Suprapubic skin (tissue), 4 donors: ENCODE data around the gene SREBF1. TPM values are rescaled to one million over a fixed set of nuclear protein-coding genes. Genes with fewer than 3 reads are reported as not detected.

ENCODE experiments used
- DNase-seq, 2 donors: peaks; one replicate each; pipeline ENCODE4 v3.0.0-alpha.2; 2019; ENCODE audit warnings: low spot score in 2 of 2
- H3K27ac ChIP-seq: fragments of 200-600 bp; sonication (generic); one replicate; pipeline ENCODE4 v1.5.1; 2019
- H3K27me3 ChIP-seq: fragments of 200-600 bp; sonication (generic); one replicate; pipeline ENCODE4 v1.5.1; 2019
- H3K36me3 ChIP-seq: fragments of 200-600 bp; sonication (generic); one replicate; pipeline ENCODE4 v1.5.1; 2019
- H3K4me1 ChIP-seq: fragments of 200-600 bp; sonication (generic); one replicate; pipeline ENCODE4 v1.5.1; 2019
- H3K4me3 ChIP-seq: fragments of 200-600 bp; sonication (generic); one replicate; pipeline ENCODE4 v1.5.1; 2019; ENCODE audit warnings: mild to moderate bottlenecking
- H3K9me3 ChIP-seq: fragments of 200-600 bp; sonication (generic); one replicate; pipeline ENCODE4 v1.5.1; 2019
- CTCF ChIP-seq, 2 donors: fragments of 200-600 bp in 1 of 2; fragments of 450-650 bp in 1 of 2; sonication (generic) in 1 of 2; IDR thresholded peaks; one replicate each; pipeline ENCODE4 v1.5.1; 2016 to 2019; ENCODE audit warnings: antibody characterized with exemption in 2 of 2, mild to moderate bottlenecking in 1 of 2, moderate library complexity in 1 of 2
- EP300 ChIP-seq: sonication (generic); formaldehyde crosslinking; IDR thresholded peaks from one replicate; pipeline ENCODE4 v1.6.1; 2017; ENCODE audit warnings: antibody characterized with exemption
- POLR2A ChIP-seq, 2 donors: fragments of 450-650 bp; IDR thresholded peaks; one replicate each; pipeline ENCODE4 v1.6.1; 2017; ENCODE audit warnings: antibody characterized with exemption in 2 of 2, mild to moderate bottlenecking in 2 of 2, moderate library complexity in 2 of 2
- POLR2AphosphoS5 ChIP-seq, 3 donors: sonication (generic); formaldehyde crosslinking; IDR thresholded peaks; one replicate each; pipeline ENCODE4 v1.6.1; 2017; ENCODE audit warnings: antibody characterized with exemption in 3 of 3
- WGBS: methylation state at CpG from one replicate; pipeline ENCODE4 v1.1.5; 2018; 5-methylcytosine and 5-hydroxymethylcytosine counted together
- total RNA-seq, 4 donors: library from RNA; depleted of rRNA; stranded (reverse); fragments of >200 nt; gene quantifications; one replicate each; pipeline ENCODE4 v1.1.0, GENCODE V29; 2016

SREBF1 gene
- total RNA-seq, 4 donors from 2014 or later, result 78.1 to 124 (median 91.7) TPM

DNA sequence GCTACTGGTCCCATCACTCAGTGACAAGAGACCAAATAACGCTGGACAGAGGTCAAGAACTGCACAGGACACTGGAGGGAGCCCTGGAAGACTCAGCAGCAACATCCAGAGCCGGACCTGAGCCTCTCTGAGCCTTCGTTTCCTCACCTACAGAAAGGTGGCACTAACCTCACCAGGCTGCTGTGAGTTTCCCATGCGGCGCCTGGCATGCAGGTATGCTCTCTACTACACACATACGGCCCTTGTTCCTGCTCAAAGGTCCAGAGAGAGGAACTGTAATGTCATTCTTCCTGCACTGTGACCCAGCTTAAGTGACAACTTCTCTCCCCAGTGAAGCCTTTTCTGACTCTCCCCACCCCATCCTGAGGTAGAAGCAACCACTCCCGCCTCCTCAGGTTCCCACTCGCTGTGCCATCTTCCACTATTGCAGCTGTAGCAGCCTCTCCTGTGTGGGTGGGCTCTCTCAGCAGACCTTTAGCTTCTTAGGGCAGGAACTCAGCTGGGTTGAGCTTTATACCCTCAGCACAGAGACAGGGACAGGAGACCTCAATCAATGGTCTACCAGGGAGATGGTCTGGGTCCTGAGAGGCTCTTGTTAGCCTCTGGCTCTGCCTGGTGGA is 43.9 kb upstream of the SREBF1 start:
- Histone ChIP-seq H3K36me3 (peaks cover 56% of the 10 kb centered on the region), H3K27me3 (no peaks in the 10 kb centered on the region), H3K9me3 (no peaks in the 10 kb centered on the region), H3K4me1 (peaks cover 45% of the 10 kb centered on the region), H3K4me3 (no peak overlapping the region), H3K27ac (no peak overlapping the region)
- TF ChIP-seq CTCF (IDR thresholded peaks at IDR 0.05) (no peak), EP300 (no peak), POLR2A (IDR thresholded peaks at IDR 0.05) (no peak), POLR2AphosphoS5 (IDR thresholded peaks at IDR 0.05) (no peak)
- no peak for DNase-seq
- 90% methylated on average over 8 of the region's 8 CpGs for WGBS

GRCh38 chr17:17877529-17878358 is 41.0 kb upstream of the SREBF1 start:
- no peak overlapping the region for H3K4me3 ChIP-seq
- 16% methylated on average over 14 of the region's 14 CpGs for WGBS
- peak overlapping the region; percentile 88 for H3K27ac ChIP-seq
- H3K4me1 ChIP-seq, result peaks cover 33% of the 10 kb centered on the region
- H3K9me3 ChIP-seq, result no peaks in the 10 kb centered on the region
- peaks cover 49% of the 10 kb centered on the region for H3K36me3 ChIP-seq
- DNase-seq, result peak in 1 of 2 donors; percentile 75
- H3K27me3 ChIP-seq, result no peaks in the 10 kb centered on the region
- no peak for TF ChIP-seq EP300
- TF ChIP-seq CTCF (IDR thresholded peaks at IDR 0.05), result no peak
- no peak for TF ChIP-seq POLR2A (IDR thresholded peaks at IDR 0.05)
- no peak for TF ChIP-seq POLR2AphosphoS5 (IDR thresholded peaks at IDR 0.05)

DNA sequence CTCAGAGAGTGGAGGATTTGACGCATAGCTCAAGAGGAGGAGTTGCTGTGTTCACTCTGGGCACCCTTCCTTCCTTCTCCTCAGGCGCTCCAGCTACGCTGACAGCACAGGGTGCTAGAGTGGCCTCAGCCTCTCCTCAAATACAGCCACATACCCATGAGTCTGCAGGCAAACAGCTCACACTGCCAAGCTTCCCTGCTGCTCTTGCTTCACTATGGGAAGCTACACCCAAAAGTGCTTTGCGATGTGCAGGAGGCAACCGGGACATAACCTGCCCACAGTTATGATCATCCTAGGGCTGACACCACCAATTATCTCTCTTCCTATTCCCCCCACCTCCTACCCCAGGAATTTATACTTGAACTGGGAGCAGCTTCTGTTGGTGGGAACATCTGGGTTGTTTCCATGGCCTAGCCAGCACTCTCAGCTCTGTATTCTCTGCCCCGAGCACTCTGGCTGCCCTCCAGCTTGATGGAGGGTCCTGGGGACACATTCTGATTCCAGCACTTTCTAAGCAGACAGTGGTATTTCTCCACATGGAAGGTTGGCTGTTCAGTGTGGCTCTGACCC is 40.3 kb upstream of the SREBF1 start:
- TF ChIP-seq POLR2AphosphoS5 (IDR thresholded peaks at IDR 0.05), result no peak
- TF ChIP-seq CTCF (IDR thresholded peaks at IDR 0.05), result no peak
- Histone ChIP-seq H3K36me3 (peaks cover 47% of the 10 kb centered on the region), H3K27me3 (no peaks in the 10 kb centered on the region), H3K27ac (peak overlapping the region; percentile 88), H3K9me3 (no peaks in the 10 kb centered on the region), H3K4me3 (no peak overlapping the region), H3K4me1 (peaks cover 33% of the 10 kb centered on the region)
- 17% methylated on average over 6 of the region's 6 CpGs for WGBS
- DNase-seq, result no peak

GRCh38 chr17:17874478-17874877 is 37.7 kb upstream of the SREBF1 start:
- TF ChIP-seq POLR2AphosphoS5 (IDR thresholded peaks at IDR 0.05) (no peak), EP300 (no peak), CTCF (IDR thresholded peaks at IDR 0.05) (no peak), POLR2A (IDR thresholded peaks at IDR 0.05) (no peak)
- Histone ChIP-seq H3K4me3 (no peak overlapping the region), H3K9me3 (no peaks in the 10 kb centered on the region), H3K27me3 (no peaks in the 10 kb centered on the region), H3K36me3 (peaks cover 27% of the 10 kb centered on the region), H3K4me1 (peaks cover 43% of the 10 kb centered on the region), H3K27ac (no peak overlapping the region)
- 14% methylated on average over 1 of the region's 1 CpG for WGBS
- DNase-seq, result no peak

DNA sequence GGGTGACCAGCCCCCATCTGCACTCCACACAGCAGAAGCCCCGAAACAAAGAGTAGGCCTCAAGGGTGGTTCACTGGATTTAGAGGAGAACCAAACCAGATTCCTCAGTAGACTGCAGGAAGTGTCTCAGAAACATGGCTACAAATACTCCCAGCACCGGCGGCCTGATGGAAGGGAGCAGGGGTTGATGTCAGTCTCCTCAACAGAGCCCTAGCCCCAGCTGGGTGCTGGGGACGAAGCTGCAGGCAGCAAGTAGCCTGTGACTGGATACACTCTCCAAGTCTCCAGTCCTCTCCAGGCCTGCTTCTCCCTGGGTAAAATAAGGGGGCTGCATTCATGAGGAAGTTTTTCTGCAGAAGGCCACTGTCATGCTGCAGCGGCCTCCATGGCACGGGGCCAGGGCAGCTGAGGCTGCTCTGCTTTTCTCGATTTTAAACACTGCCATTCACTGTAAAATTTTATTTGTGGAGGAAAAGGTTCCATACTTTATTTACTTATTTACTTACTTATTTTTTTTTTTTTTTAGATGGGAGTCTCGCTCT is 36.7 kb upstream of the SREBF1 start:
- TF ChIP-seq POLR2AphosphoS5 (IDR thresholded peaks at IDR 0.05) (no peak), POLR2A (IDR thresholded peaks at IDR 0.05) (no peak), EP300 (no peak), CTCF (IDR thresholded peaks at IDR 0.05) (no peak)
- no peak for DNase-seq
- peaks cover 19% of the 10 kb centered on the region for H3K36me3 ChIP-seq

More for the DNA sequence above, 36.7 kb upstream of the SREBF1 start:
- Histone ChIP-seq H3K27ac (no peak overlapping the region), H3K4me1 (peaks cover 46% of the 10 kb centered on the region), H3K9me3 (no peaks in the 10 kb centered on the region), H3K27me3 (no peaks in the 10 kb centered on the region), H3K4me3 (no peak overlapping the region)
- 87% methylated on average over 8 of the region's 8 CpGs for WGBS
